SH-SY5Y (cell line): ENCODE data around the gene CDC42BPB.

Experiments used
- GATA2 ChIP-seq: IDR thresholded peaks from 2 replicates; pipeline ENCODE4 v1.6.1; 2011; ENCODE audit warnings: mild to moderate bottlenecking, low read depth, low read length
- GATA3 ChIP-seq: IDR thresholded peaks from 2 replicates; pipeline ENCODE4 v1.6.1; 2011; ENCODE audit warnings: low read depth, mild to moderate bottlenecking, low read length, moderate library complexity

CDC42BPB gene

DNA sequence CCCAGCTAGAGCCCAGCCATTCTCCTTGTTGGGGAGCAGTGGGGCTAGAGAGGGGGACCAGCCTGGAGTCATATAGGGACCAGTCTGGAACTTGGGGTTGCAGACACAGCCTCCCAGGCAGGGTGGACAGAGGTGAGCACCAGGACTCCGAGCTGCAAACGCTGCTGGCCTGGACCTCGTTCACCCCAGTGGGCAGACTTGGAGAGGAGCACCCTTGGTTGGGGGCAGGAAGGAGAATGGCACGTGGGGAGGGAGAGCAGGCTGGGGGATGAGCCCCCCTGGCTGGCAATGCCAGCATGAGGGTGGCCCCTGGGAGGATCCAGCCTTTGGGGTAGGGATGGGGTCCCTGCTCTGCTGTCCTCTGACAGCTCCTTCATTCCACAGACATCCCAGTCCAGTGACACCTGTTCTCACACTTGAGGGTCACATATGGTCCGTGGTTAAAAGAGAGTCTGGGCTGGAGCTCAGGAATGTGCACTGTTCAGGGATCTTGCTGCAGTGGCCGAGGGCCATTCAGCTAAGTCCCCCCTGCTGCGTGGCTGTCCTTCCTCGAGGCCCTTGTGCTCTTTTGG lies 29.5 kb upstream of the CDC42BPB start:
- no peak for TF ChIP-seq GATA2
- no peak for TF ChIP-seq GATA3

DNA sequence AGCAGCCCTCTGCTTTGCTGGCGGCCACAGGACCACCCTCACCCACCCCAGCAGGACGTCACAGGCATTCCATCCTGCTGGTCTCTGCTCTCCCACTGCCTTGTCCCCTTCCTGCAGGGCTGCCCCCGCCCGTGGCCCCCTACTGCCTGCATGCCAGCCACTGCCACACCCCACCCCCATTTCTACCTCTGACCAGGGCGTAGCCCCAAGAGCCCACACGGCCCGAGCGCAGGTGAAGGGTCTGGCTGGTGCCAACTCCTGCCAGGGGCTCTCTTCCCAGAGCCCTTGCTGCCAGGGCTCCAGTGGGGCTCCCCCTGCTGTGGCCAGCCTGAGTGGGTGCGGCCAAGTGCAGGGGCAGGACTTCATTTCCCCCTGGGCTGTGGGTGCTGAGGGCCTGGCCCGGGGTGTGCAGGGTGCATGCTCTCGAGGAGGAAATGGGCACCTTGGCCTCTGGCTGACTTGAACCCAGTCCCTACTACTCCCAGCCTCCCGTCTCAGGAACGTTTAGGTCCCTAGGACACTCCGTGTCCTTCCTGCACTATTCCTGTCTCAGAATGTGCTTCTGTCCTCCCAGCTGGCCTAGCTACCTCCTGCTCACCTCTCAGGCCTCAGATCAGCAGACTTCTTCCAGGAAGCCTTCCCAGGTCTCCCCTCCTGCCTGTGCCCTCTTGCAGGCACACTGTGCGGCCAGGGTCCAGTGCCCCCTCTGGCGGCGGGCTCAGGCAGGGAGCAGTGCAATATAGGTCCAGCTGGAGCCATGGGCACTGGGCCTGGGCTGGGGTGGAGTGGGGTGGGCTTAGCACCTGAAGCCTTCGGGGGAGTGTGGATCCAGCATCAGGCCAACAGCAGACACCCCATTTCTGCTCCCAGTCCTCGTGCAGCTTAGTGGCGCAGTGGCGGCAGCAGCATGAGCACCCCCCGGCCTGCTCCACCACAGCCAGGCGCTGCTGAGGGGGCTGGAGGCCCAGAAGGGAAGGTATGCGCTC lies 28.1 kb upstream of the CDC42BPB start:
- TF ChIP-seq GATA2 = no peak
- no peak for TF ChIP-seq GATA3

DNA sequence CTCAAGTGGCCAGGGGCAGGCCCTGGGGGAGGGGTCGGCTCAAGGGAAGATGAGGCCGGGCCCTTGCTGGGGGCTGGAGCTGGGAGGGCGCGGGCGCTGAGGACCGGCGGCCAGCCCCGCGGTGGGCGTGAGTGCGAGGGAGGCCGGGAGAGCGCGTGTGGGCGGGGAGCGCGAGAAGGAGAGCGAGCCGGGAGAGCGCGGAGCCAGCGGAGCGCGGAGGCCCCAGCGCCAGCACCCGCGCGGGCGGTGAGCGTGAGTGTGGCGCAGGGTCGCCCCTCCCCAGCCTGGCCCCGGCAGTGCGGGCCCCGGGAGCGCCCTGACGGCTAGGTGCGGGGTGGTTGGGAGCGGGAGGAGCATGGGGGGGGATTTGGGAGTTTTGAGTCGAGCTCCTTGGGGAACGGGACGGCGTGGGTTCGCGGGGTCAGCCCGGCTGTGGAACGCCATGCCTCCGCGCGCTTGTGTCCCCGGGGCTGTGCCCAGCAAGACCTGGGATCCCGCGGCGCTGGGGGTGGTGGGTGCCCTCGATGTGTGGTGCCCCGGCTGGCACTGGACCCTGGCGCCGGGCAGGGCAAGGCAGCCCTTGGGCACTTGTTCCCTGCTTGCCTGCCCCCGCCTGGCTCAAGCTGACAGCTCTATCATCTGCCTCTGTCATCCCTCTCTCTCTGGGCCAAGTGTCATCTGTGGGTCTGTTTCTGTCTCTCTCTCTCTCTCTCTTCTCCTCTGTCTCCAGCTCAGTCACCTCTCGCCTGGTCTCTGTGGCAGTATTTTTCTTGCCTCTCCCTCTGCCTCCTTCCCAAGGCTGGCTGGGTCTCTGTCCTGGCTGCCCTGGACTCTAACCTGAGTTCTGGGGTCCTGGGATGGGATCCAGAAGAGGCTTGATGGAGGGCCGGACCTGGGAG lies 26.9 kb upstream of the CDC42BPB start, which contains the start of gene LBHD2:
Gene LBHD2, plus strand, starts transcription at position 190 of the 899 bp plus-strand sequence. CDS start 1,803 bp downstream, outside the sequence.
- TF ChIP-seq GATA3 (no peak), GATA2 (no peak)

DNA sequence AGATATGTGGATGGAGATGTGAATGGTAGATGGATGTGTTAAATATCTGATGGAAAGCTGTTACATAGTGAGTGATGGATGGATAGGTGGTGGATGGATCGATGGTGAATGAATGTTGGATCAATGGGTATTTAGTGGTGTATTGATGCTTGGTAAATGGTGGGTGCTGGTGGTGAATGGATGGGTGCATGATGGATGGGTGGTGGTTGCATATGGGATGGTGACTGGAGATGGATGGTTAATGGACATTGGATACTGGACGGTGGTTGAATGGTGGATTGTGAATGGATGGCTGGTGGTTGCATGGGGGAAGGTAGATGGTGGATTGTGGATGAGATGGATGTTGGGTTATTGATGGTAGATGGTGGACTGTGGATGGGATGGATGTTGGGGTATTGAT lies 24.6 kb upstream of the CDC42BPB start:
- no peak for TF ChIP-seq GATA2
- no peak for TF ChIP-seq GATA3

DNA sequence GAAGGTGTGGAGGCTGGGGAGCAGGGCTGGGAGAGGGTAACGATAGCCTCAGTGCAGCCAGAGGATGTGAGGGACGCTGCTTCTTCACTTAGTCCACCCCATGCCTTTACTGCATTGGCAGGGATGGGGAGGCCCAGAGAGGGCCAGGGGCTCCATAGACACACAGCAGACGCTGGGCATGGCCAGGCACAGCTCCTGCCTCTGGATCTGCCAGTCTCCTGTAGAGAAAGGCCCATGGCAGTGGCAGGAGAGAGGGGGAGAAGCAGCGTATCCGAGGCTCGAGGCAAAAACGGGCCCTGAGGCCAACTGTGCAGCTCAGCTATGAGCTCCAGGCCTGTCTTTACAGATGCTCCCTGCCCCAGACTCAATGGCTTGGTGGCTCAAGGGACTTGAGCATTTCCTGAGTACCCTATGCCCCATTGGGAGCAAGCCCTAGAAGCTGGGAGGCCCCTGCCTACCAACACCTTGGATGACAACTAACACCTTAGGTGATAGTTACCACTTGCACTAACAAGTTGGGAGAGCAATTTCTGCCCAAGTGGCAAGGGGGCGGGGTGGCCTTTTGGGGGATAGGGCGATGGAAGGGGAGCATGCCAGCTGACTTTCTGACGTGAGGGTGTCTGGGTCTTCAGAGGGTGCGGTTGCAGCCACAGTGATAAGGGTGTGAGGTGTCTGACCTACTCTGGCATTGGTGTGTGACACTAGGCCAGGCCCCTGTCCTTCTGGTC lies 21.7 kb upstream of the CDC42BPB start:
- TF ChIP-seq GATA2 = no peak
- no peak for TF ChIP-seq GATA3

DNA sequence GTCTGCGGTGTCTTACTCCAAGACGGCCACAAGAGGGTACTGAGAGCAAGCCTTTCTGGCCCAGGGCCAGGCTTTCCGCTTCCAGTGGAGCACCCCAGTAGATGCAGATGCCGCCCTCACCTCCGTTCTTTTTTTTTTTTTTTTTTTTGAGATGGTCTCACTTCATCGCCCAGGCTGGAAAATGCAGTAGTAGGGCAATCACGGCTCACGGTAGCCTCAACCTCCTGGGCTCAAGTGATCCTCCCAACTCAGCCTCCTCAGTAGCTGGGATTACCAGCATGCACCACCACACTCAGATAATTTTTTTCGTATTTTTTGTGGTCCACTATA lies 21.0 kb upstream of the CDC42BPB start:
- TF ChIP-seq GATA3 (no peak), GATA2 (no peak)

DNA sequence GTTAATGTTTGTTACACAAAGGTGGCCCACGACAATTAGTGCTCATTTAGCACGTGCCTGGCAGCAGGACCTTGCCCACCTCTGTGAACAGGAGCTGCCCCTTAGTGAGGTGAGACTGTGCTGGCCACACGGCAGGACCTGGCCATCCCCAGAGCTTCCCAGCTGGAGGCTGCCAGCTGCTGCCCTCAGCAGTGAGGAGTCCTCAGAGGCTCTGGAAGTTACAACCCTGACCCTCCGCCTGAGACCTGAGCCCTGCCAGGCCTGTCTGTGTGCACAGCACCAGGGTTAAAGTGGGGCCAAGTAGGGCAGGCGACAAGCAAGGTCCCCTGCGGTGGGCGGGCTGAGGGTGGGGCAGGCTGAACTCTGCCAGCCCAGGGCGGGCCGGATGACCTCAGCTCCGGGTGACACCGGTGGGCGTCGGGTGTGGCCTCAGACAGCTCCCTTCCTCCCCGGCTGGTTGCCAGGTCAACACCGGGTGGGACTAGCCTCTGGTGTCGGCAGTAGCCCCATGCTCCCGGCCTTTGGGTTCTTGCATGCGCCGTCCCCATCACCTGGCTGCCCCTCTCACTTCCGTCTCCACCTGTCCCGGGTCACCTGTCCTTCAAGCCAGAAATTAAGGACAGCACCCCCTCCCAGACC lies 17.5 kb upstream of the CDC42BPB start:
- TF ChIP-seq GATA2 (no peak), GATA3 (no peak)

DNA sequence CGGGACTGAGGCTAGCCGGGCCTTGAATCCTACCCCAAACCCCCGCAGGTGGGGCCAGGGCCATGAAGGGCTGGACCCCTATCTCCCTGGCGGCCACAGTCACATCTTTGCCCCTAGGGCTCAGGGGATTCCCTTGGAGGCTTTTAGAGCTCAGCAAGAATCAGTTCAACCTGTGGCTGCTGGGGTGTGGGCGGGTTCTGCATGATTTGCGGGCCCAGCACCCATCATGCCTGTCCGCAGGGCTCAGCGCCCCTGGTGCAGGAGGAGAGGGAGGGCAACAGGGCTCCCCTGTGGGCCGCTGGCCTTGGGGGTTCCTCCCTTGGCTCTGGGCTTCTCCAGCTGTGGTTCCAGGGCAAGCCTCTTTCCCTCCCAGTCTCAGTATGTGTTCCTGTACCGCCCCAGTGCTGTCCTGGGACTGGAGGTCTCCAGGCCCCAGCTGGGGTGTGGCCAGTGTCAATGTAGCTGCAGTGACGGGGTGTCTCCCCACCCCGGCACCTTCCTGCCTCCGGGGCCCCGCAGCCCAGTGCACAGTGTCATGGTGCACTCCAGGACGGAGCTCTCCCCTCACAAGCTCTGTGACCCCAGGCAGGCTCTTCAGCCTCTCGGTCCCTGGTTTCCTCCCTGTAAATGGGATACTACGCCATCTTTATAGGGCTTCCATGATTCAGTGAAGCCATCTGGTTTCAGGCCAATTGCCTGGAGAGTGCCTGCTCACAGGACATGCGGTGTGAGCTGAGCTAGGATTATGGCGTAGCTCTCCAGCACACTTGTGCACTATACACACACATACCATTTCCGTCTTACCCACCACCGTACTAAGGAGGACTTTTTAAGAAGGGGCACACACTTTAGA lies 16.8 kb upstream of the CDC42BPB start:
- TF ChIP-seq GATA3 = no peak
- no peak for TF ChIP-seq GATA2

DNA sequence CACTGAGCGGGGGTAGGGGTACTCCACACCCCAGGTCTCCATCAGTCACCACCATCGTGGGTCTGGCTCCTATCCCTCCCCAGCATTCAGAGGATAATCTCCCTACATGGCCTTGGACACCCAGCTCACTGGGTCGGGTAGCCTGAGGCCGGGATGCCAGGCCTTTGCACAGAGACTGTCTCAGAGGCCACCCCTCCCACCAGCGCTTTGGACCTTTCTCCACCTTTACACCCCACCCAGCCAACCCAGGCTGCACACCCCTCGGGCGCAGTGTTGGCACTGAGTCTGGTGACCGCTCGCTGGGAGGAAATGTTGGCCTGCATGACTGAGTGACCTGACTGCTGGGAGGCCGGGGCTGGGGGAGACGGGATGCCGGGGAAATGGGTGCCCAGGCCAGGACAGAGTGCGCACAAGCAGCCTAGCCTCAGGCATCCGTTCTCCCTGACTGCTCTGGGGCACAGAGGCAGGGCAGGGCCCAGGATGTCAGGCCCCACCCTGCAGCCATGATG lies 16.1 kb upstream of the CDC42BPB start:
- TF ChIP-seq GATA3 (no peak), GATA2 (no peak)

DNA sequence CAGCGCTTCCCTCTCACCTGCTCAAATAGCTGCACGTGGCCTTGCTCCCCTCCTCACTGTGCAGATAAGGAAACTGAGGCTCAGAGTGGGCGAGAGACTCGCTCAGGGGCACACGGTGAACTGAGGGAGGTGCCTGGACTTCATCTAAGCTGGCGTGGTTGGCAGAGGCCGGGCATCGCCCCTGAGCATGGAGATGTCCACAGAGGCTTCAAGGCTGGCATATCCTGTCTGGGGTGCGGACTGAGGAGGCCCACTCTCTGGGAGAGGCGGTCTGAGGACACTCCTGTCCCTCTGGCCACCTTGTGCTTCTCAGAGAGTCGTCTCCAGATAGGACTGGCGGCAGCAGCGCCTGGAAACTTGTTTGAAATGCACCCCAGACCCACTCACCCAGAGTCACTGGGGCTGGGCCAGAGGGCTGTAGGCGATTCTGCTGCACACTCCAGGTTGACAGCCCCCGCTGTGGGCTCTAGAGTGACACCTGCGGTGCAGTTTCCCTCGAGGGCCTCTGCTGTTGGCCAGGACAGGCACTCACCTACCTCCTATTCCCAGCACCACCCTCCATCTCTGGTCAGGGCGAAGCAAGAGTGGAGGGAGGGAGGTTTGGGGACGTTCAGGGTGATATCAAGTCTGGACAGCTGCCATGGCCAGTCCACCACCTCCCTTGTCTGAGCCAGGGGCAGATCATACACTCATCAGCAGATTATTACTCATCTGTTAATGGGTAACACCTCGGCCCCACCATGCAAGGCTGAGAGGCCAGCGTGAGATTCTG lies 15.4 kb upstream of the CDC42BPB start:
- TF ChIP-seq GATA2 (no peak), GATA3 (no peak)

DNA sequence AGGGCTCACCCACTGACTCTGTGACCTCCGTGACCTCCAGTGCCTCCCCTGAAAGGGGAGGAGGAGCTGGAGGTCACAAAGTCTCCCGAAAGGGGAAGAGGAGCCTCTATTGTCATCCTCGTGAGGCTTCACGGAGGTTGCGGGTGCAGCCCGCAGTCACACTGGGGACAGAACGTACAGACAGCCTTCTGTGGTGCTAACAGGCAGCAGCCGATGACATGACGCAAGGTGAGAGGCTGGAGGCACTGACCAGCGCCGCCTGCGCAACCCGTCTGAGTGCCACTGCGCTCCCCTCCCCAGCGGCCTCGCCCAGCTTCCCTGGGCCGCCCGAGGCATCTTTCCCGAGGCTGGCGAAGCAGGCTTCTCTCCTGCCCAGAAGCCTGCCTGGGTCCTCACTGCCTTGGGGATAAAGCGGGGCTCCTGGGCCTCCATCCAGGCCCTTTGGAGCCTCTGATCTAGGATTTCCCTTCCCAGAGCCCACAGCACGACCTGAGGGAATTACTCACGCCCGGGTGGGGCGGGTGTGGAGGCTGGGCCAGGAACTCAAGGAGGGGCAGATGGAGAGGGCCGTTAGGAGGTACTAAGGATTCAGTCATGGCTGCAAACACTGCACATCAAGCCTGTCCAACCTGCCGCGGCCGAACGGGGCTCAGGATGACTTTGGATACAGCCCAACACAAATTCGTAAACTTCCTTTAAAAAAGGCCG lies 14.3 kb upstream of the CDC42BPB start:
- TF ChIP-seq GATA2 (no peak), GATA3 (no peak)
